Measurements from ENCODE around the gene NDFIP2.
"Not testable (repeated sequence)": the region's sequence is repeated elsewhere in the genome, so short reads cannot be mapped to it uniquely, and the experiment has no call there.

NDFIP2 gene

GRCh38 chr13:79533781-79534400, 52.9 kb downstream of the NDFIP2 start:
- no peak for DNase-seq

GRCh38 chr13:79534596-79534995, 53.6 kb downstream of the NDFIP2 start:
- no peak for DNase-seq

GRCh38 chr13:79538757-79539156, 57.8 kb downstream of the NDFIP2 start:
- DNase-seq = no peak

- no peak for DNase-seq
Measured at GRCh38 chr13:79540504-79540903, 59.5 kb downstream of the NDFIP2 start.

GRCh38 chr13:79541426-79542049, 60.6 kb downstream of the NDFIP2 start:
- DNase-seq = peak in 2 of 51 donors; percentile 12 to 63

GRCh38 chr13:79543883-79544282, 62.9 kb downstream of the NDFIP2 start:
- DNase-seq = no peak

- DNase-seq = no peak
Measured at GRCh38 chr13:79547211-79548195, 66.5 kb downstream of the NDFIP2 start.

- no peak for DNase-seq
Measured at GRCh38 chr13:79548902-79549301, 67.9 kb downstream of the NDFIP2 start.

GRCh38 chr13:79549355-79550106, 68.6 kb downstream of the NDFIP2 start:
- no peak for DNase-seq

- DNase-seq = no peak
Measured at GRCh38 chr13:79557666-79558065, 76.7 kb downstream of the NDFIP2 start.

- no peak for DNase-seq
Measured at GRCh38 chr13:79560954-79561353, 80.0 kb downstream of the NDFIP2 start.

GRCh38 chr13:79562557-79562956, 81.6 kb downstream of the NDFIP2 start:
- no peak for DNase-seq

- no peak for DNase-seq
Measured at GRCh38 chr13:79566118-79566517, 85.2 kb downstream of the NDFIP2 start.

GRCh38 chr13:79571147-79571546, 90.2 kb downstream of the NDFIP2 start:
- DNase-seq = no peak

- not testable (repeated sequence) for DNase-seq
Measured at GRCh38 chr13:79573892-79574291, 92.9 kb downstream of the NDFIP2 start.

GRCh38 chr13:79581870-79582315, 100.9 kb downstream of the NDFIP2 start:
- peak in 17 of 51 donors; percentile 0 to 31 (median 10) for DNase-seq

GRCh38 chr13:79582896-79583295, 101.9 kb downstream of the NDFIP2 start:
- DNase-seq = no peak

GRCh38 chr13:79585033-79585432, 104.1 kb downstream of the NDFIP2 start:
- DNase-seq = no peak

- no peak for DNase-seq
Measured at GRCh38 chr13:79589603-79590393, 108.8 kb downstream of the NDFIP2 start.

GRCh38 chr13:79590394-79590676, 109.4 kb downstream of the NDFIP2 start:
- DNase-seq = no peak

GRCh38 chr13:79591493-79591892, 110.5 kb downstream of the NDFIP2 start:
- DNase-seq = no peak

Data from hypothalamus (tissue), 51 donors.